Measurements from ENCODE around the gene CHIT1.
"Not testable (repeated sequence)": the region's sequence is repeated elsewhere in the genome, so short reads cannot be mapped to it uniquely, and the experiment has no call there.

The CHIT1 gene

GRCh38 chr1:203265541-203265940 lies 36.1 kb upstream of the CHIT1 start:
- no peak for ATAC-seq

DNA sequence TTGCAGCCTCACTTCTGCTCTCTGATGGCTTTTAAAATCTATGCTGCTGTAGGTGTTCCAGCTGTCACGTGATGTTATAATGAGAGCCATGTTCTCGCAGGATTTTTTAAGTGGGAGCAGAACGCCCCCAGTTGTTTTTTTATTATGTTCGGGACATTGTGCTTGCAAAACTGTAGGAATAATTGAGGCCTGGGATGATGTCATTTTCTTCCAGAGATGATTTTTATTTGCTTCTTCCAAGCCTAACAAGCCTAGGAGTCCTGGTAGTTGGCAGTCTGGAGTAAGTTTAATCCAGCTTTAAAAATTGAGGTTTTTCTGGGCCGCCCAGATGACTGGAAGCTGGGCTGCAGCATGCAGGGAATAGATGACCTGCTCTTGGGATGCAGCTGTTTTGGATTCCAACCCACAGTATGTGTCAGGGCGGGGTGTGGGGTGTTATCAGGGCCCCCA lies 34.6 kb upstream of the CHIT1 start:
- ATAC-seq, result no peak

DNA sequence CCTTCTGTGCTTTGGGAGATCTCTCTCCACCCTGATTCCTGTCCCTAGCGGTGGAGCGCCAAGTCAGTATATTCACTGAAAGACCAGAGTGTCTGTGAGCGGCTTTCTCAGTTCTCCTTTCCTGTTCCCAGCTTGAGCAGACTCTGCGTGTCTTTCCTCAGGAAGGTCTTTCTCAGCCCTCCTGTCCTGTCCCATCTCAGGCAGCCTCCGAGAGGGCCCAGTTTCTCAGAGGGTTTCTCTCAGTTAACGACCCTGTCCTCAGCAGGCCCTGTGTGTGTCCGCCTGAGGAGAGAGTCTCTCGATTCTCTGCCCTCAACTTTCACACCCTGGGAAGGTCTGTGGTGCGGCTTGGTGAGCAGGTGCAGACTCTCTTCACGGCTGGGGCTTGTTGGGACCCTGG lies 34.0 kb upstream of the CHIT1 start:
- no peak for ATAC-seq

DNA sequence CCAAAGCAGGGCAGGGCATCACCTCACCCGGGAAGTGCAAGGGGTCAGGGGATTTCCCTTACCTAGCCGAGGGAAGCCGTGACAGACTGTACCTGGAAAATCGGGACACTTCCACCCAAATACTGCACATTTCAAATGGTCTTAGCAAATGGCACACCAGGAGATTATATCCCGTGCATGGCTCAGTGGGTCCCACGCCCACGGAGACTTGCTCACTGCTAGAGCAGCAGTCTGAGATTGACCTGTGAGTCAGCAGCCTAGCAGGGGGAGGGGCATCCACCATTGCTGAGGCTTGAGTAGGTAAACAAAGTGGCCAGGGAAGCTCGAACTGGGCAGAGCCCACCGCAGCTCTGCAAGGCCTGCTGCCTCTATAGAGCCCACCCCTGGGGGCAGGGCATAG lies 27.2 kb upstream of the CHIT1 start:
- not testable (repeated sequence) for ATAC-seq

DNA sequence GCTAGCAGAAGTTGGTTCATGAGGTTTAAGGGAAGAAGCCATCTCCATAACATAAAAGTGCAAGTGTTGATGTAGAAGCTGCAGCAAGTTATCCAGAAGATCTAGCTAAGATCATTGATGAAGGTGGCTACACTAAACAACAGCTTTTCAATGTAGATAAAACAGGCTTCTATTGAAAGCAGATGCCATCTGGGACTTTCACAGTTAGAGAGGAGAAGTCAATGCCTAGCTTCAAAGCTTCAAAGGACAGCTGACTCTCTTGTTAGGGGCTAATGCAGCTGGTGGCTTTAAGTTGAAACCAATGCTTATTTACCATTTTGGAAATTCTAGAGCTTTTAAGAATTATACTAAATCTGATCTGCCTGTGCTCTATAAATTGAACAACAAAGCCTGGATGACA lies 25.3 kb upstream of the CHIT1 start:
- not testable (repeated sequence) for ATAC-seq

DNA sequence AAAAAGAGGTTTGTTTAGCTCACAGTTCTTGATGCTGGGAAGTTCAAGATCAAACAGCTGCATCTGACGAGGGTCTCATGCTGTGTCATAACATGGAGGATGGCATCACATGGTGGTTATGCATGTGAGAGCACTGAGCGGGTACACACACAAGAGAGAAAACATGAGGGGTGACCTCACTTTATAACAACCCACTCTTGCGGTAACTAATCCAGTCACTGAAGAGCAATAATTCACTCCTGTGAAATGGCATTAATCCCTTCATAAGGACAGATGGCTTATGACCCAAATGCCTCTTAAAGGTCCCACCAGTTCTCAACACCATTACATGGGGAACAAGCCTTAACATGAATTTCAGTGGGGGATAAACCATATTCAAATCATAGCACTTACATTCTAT lies 23.2 kb upstream of the CHIT1 start:
- ATAC-seq, result no peak

GRCh38 chr1:203251466-203251865 lies 22.0 kb upstream of the CHIT1 start:
- no peak for ATAC-seq

- no peak for ATAC-seq
Measured at GRCh38 chr1:203250911-203251310, 21.4 kb upstream of the CHIT1 start.

DNA sequence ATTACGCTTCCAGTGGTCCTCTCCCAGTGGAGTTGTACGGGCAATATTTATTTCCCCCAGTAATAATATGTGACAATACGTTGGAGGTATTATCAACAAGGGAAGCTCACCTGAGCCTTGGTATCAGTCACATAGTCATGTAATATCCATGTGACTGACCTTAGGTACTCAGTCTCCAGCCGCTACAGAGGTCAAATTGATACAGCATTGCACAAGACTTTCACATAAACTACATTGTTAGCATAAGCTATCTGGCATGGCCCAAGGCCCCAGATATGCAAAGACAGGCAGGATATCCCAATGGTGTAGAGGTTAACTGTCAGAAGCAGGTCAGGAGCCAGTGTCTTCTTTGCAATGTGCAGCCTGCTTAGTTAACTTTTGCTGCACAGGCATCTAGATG lies 15.3 kb upstream of the CHIT1 start:
- no peak for ATAC-seq

DNA sequence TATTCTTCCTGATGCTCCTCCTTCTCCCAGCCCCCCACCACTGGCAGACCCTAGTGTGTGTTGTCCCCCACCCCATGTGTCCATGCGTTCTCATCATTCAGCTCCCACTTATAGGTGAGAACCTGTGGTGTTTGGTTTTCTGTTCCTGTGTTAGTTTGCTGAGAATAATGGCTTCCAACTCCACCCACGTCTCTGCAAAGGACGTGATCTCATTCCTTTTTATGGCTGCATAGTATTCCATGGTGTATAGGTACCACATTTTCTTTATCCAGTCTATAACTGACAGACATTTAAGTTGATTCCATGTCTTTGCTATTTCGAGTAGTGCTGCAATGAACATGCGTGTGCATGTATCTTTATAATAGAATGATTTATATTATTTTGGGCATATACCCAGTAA lies 12.2 kb upstream of the CHIT1 start:
- ATAC-seq, result not testable (repeated sequence)

- no peak for ATAC-seq
Measured at GRCh38 chr1:203239526-203240305, 10.2 kb upstream of the CHIT1 start.

- ATAC-seq, result no peak
Measured at GRCh38 chr1:203239081-203239480, 9.6 kb upstream of the CHIT1 start.

DNA sequence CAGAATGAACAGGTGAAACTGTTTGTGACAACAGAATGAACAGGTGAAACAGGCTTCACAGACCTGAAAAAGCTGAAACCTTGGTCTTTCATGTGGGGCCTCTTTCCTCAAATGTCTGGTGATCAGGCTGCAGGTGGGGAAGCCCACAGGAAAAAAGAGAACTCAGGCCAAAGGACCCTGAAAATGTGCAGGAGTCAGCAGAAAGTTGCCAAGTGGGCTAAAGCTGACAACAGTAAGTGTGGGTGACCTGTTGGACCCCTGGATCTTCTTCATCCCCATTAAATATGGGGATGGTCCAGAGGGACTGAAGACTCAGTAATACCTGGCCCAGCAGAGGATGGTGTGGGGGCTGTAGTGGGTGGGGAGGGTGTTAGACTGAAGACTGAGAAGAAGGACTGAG lies 9.1 kb upstream of the CHIT1 start:
- no peak for ATAC-seq

DNA sequence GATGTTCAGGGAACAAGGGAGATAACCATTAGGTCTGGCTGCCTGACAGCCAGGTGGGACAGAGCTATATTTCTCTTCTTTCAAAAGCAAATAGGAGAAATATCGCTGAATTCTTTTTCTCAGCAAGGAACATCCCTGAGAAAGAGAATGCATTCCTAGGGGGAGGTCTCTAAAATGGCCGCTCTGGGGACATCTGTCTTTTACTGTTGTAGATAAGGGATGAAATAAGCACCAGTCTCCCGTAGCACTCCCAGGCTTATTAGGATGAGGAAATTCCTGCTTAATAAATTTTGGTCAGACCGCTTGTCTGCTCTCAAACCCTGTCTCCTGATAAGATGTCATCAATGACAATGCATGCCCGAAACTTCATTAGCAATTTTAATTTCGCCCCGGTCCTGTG lies 5.4 kb upstream of the CHIT1 start:
- ATAC-seq, result not testable (repeated sequence)

DNA sequence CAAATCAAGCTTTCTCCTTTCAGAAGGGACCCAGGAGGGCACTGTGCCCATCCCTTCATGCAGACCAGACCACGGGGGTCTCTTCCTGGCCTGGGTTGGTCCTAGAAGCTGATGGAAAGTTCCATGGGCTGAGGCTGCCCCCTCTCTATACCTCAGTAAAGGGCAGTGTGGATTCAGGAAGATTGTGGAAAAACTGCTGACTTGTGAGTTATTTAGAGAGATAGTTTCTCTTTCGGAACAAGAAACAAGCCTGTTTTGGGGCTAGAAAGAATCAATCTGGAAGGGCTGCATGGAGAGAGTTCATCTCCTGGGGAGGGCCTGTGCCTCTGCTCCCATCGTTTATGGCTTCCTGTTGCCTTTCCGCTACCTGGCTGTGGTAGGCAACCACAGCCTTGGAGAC lies 803 bp downstream of the CHIT1 start:
- ATAC-seq, result no peak

- ATAC-seq, result no peak
Measured at GRCh38 chr1:203227371-203228083, 1.9 kb downstream of the CHIT1 start.

GRCh38 chr1:203225071-203225470 lies 4.4 kb downstream of the CHIT1 start:
- ATAC-seq, result no peak

- ATAC-seq, result no peak
Measured at GRCh38 chr1:203223012-203223775, 6.3 kb downstream of the CHIT1 start.

DNA sequence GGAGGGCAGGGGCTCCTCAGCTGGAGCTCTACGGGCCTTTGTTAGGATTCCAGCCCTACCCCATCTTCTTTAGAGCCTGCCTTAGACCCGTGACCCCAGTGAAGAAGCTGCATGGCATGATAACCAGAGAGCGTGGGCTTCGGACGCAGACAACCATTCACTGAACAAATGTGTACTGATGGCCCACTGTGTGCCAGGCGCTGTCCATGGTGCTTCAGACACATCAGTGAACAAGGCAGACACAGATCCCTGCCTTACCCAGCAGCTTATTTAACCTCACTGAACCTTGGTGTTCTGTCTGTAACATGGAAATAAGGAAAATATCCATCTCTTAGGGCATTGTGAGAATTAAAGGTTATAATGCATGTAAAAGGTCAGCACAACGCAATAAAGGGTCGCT lies 9.5 kb downstream of the CHIT1 start:
- no peak for ATAC-seq

DNA sequence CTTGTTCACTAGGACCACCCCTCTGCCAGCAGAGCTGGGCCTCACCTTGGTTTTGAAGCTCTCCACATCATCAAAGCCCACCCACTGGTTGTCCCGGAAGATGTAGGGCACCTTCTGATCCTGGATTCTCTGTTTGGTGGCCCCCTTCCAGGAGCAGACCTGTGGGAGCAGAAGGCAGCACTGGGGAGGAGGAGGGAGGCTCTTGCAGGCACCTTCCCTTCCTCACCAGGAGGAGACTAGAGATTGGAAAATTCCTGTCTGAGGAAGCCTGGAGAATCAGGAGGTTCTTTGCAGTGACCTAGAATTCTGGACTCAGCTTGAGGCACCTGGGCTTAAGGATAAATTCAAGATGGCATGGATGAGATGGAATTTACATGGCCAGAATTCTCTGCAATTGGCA lies 10.3 kb downstream of the CHIT1 start:
- no peak for ATAC-seq

- no peak for ATAC-seq
Measured at GRCh38 chr1:203217668-203218067, 11.8 kb downstream of the CHIT1 start.

GRCh38 chr1:203217139-203217655 lies 12.3 kb downstream of the CHIT1 start:
- ATAC-seq, result no peak
